HG02763 (cell line): ENCODE measurements around the gene SCG3.

ENCODE experiments used
- ATAC-seq: cut with Tn5 transposase; IDR thresholded peaks from one replicate; pipeline ENCODE4 v1.9.1; 2021; ENCODE audit warnings: mild to moderate bottlenecking, moderate library complexity; ENCODE audit not compliant: unreplicated experiment

The SCG3 gene

DNA sequence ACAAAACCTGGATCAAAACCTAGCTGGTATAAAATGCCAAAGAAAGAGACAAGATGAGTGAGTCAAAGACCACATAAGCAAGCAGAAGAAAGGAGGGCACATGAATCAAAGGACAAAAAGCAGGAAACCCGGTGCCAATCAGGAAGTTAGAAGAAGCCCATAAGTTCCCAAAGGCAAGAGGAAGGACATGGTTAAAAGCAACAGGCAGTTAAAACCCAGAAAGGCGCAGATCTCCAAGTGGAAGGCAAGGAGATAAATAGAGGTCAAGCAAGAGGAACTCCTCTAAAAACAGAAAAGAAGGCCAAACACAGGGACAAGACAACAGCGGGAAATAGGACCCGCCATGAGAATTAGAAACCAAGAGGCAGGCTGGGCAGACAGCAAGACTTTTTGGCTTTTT is 74.5 kb downstream of the SCG3 start:
- no peak for ATAC-seq

DNA sequence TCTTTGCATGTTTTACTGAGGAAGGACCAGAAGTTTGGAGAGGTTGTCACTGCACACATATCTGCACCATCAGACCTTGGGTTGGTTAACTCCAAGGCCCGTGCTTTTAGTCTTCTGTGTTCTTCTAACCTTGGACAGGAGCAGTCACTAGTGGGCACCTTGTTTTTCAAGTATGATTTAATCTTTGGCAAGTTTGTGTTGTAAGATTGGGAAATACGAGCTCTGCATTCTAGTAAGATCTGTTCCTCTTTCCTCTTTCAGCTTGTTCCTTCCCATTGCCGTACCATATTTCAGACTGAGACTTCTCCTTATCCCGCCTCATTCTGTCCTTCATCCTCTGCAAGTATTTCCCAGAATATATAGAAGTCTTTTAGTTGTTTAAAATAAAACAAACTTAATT is 75.2 kb downstream of the SCG3 start:
- ATAC-seq, result no peak

DNA sequence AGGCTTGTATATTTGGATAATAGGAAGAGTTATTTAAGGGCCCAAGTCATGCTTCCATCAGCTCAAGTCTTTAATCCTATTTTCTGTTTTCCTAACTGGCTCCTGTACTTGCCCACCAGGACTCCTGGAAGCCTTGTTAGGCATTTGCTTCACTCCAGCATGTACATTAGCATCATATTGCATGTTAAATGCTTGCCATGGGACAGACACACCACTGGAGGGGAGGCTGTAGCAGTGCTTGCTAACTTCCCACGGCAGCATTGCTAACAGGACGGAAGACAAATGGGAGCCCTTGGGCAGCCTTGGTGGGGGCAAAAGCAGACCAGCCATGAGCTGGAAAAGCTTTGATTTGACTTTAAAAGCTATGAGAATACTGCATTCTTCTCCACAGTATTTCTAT is 76.1 kb downstream of the SCG3 start:
- ATAC-seq, result no peak

DNA sequence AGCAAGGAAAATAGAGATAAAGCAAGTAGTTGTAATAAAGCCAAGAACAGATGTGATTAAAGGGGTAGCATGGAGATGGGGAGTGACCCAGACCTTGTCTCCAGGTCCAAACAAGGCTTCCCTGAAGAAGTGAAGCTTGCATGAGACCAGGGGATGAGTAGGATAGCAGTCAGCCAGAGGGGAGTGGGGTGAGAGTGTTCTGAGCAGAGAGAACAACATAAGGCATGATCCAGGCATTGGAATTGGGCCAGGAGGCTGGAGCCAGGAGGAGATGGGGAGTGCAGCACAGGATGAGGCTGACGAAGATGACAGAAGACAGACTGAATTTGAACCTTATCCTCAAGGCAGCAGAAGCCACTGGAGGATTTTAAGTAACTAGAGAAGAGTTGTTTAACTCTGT is 77.3 kb downstream of the SCG3 start:
- no peak for ATAC-seq

DNA sequence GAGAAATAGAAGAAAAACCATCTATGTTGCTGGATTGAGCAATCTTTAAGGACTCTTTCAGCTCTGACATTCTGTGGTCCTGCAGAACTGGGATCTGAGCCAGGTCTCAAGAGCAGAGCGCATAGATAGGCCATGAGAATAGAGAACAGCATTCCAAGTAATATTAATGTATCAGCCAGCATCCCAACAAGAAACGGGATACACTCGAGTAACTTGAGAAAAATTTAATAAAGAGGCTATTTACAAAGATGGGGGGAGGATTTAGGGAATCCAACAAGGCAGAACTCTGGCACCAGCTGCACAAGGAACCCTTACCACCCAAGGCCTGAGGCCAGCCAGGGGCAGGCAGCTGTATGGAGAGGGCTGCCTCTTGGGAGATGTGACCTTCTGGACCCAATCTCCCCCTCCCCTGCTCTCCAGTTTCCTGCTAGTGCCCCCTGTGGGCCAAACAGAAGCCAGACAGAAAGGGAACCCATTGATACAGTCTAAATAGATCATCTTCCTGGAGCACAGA is 78.3 kb downstream of the SCG3 start:
- no peak for ATAC-seq

DNA sequence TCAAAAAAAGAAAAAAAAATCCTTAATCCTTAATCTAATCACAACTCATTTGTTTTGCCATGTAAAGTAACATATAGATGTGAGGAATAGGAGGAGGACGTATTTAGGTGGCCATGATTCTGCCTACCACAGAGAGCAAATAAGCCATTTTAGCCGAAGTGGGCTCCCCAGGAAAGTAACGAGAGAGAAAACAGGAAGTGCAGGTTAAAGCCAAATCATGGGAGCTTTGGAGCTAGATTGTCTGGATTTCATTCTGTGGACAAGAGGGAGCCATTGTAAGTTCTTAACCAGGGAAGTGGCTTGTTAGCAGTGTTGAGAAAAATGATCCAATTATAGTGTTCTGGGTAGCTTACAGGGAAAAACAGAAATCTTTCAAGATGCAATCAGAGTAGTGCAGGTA is 79.5 kb downstream of the SCG3 start:
- ATAC-seq, result no peak

DNA sequence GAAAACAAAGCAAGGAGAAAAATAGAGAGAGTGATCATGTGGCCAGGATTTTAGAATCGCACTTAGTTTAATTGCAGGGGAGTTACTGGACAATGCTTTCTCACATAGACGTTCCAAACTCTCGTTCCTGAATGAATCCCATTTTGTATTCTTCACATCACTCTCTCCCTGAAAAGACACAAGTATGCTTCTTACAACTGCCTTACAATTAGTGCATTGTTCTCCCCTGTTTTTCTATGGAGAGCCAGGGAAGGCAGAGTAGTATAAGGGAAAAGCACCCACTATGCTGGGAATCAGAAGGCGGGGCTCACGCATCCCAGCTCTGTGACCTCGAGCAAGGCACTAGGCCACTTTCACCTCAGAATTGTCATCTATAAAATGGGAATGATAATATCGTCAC is 84.4 kb downstream of the SCG3 start:
- no peak for ATAC-seq

DNA sequence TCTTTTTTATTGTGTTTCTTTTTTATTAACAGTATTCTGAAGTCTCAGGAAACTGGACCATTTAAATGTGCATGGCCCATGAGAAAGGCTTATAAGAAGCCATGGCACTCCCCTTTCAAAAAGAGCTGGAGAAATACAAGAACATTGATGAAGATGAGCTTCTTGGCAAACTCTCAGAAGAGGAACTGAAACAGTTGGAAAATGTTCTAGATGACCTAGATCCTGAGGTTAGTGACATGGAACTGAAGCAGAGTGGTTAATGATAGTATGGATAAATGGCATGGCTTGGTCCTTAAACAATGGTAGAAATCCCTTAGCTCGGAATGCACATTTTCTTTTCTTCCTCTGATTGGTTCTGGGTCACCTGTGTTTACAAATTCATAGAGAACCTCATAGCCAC is 85.0 kb downstream of the SCG3 start:
- ATAC-seq, result no peak

DNA sequence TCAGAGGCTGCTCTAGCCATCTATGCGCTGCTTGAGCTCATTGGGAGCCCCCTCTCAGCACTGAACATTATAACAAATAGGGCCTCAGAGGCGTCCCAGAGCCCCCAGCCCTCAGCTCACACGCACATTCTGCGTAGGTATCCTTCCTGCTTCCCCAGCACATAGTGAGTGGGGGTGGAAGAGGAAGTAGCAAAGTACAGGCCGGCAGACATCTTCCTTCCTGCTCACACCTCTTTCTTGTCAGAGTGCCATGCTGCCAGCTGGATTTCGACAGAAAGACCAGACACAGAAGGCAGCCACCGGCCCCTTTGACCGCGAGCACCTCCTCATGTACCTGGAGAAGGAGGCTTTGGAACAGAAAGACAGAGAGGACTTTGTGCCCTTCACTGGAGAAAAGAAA is 86.7 kb downstream of the SCG3 start:
- no peak for ATAC-seq
